Heart left ventricle (tissue), 13 donors: ENCODE measurements around the gene CPNE6.

Experiments
- POLR2A ChIP-seq, 2 donors: fragments of 450-650 bp; IDR thresholded peaks; one replicate each; pipeline ENCODE4 v1.6.1; 2017; ENCODE audit warnings: antibody characterized with exemption in 2 of 2, mild to moderate bottlenecking in 2 of 2, moderate library complexity in 2 of 2
- TF ChIP-seq, protein P1 (sequence below), 12 donors: fragments of 200-600 bp; sonication (generic) in 4 of 12; IDR thresholded peaks; one replicate each; pipeline versions ENCODE4 v1.5.0 to v1.8.0; 2018 to 2022; ENCODE audit warnings: antibody characterized with exemption in 12 of 12, mild to moderate bottlenecking in 5 of 12
- donor health status: ischemic (EF 13 %, LVEDD 7.1; RV severe dilation, severe dysfunction).
- donor health status: DM: no; HTN: yes; CAD: no.
- donor health status: DM: no; HTN: no; CAD: no.
- donor health status: ischemic (EF 25% LVEDD 6.9; RV normal size, moderate dysfunction).
- donor health status: ischemic (EF 25% LVEDD 5.7; RV mildly dilated, moderate dysfunction).
- donor health status: ischemic (EF 35%, LVEDD 5.7; RV mildly dilated, moderate dysfunction).
- donor health status: nonischemic (EF 11% LVEDD 7.7; RV severe dilation, severe dysfunction).
- donor health status: DM: yes; HTN: yes; CAD: no.
- donor health status: PGD.
- donor health status: ischemic (EF 29% LVEDD 5.4; RV normal size, mild dysfunction).
- donor health status: nonischemic (EF 23%, LVEDD 6.1; RV moderate dilation, normal function).

DNA sequence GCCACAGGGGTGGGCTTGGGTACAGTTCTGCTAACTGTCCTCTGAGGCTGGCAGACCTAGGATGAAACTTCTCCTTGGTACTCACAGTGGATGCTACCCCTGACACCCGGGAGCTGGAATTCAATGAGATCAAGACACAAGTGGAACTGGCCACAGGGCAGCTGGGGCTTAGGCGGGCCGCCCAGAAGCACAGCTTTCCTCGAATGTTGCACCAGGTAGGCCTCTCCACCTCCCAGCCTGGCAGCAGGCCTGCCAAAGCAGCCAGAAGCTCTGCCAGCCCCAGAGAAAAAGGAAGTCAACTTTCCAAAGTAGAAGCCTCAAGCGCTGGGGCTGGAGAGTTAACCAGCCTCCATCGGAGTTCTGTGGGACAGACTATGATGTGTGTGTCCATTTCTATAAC lies 45.8 kb downstream of the CPNE6 start:
- TF ChIP-seq, protein P1, sequence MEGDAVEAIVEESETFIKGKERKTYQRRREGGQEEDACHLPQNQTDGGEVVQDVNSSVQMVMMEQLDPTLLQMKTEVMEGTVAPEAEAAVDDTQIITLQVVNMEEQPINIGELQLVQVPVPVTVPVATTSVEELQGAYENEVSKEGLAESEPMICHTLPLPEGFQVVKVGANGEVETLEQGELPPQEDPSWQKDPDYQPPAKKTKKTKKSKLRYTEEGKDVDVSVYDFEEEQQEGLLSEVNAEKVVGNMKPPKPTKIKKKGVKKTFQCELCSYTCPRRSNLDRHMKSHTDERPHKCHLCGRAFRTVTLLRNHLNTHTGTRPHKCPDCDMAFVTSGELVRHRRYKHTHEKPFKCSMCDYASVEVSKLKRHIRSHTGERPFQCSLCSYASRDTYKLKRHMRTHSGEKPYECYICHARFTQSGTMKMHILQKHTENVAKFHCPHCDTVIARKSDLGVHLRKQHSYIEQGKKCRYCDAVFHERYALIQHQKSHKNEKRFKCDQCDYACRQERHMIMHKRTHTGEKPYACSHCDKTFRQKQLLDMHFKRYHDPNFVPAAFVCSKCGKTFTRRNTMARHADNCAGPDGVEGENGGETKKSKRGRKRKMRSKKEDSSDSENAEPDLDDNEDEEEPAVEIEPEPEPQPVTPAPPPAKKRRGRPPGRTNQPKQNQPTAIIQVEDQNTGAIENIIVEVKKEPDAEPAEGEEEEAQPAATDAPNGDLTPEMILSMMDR (IDR thresholded peaks at IDR 0.05), result no peak
- TF ChIP-seq POLR2A (IDR thresholded peaks at IDR 0.05), result no peak
